Lower leg skin (tissue), 3 donors: ENCODE data around the gene KIF26B.

Source experiments
- POLR2A ChIP-seq, 2 donors: fragments of 450-650 bp; IDR thresholded peaks; one replicate each; pipeline ENCODE4 v1.6.1; 2016 to 2017; ENCODE audit warnings: antibody characterized with exemption in 2 of 2, mild to moderate bottlenecking in 1 of 2, moderate library complexity in 1 of 2
- TF ChIP-seq, protein P1 (sequence below), 3 donors: fragments of 450-650 bp; IDR thresholded peaks; one replicate each; pipeline ENCODE4 v1.5.1; 2016; ENCODE audit warnings: antibody characterized with exemption in 3 of 3, mild to moderate bottlenecking in 3 of 3, moderate library complexity in 2 of 3

DNA sequence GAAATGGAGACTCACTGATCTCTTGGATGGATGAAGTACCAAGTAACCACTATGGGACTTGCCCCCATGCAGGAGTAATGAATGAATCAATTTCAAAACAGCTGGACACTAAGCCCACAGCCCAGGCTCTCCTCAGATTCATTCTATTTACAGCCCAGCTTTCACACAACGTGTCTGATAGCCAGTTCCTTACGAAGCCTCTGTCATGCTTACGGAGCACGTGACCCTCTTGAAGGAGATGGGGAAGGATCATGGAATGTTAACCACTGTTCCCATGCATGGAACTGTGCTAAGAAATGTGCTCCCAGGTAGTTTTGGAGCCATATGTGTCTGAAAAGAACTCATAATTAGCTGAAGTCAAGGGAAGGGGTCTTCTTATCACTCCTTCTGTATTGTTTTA is 124.1 kb downstream of the KIF26B start:
- TF ChIP-seq, protein P1, sequence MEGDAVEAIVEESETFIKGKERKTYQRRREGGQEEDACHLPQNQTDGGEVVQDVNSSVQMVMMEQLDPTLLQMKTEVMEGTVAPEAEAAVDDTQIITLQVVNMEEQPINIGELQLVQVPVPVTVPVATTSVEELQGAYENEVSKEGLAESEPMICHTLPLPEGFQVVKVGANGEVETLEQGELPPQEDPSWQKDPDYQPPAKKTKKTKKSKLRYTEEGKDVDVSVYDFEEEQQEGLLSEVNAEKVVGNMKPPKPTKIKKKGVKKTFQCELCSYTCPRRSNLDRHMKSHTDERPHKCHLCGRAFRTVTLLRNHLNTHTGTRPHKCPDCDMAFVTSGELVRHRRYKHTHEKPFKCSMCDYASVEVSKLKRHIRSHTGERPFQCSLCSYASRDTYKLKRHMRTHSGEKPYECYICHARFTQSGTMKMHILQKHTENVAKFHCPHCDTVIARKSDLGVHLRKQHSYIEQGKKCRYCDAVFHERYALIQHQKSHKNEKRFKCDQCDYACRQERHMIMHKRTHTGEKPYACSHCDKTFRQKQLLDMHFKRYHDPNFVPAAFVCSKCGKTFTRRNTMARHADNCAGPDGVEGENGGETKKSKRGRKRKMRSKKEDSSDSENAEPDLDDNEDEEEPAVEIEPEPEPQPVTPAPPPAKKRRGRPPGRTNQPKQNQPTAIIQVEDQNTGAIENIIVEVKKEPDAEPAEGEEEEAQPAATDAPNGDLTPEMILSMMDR (IDR thresholded peaks at IDR 0.05), result no peak
- TF ChIP-seq POLR2A (IDR thresholded peaks at IDR 0.05), result no peak
